Measurements from ENCODE around the gene SNX8.

Gene SNX8

GRCh38 chr7:2289621-2290020 is 24.6 kb downstream of the SNX8 start:
- H3K27ac ChIP-seq (ENCODE audit: low read depth, low read length) = no peak overlapping the region
- no peaks in the 10 kb centered on the region for H3K79me1 ChIP-seq (ENCODE audit: low read length)
- no peak overlapping the region for H3K4ac ChIP-seq (ENCODE audit: low read depth, low read length)
- H3K79me2 ChIP-seq (ENCODE audit: control insufficient read depth, insufficient read depth, low read length, poor library complexity) = no peaks in the 10 kb centered on the region
- H2AFZ ChIP-seq (ENCODE audit: insufficient read depth, low read length, poor library complexity) = no peak overlapping the region
- no peak overlapping the region for H4K91ac ChIP-seq (ENCODE audit: low read depth, low read length)
- peaks cover 4% of the 10 kb centered on the region for H3K9me3 ChIP-seq (ENCODE audit: insufficient read depth, low read depth, low read length)
- H3K36me3 ChIP-seq (ENCODE audit: control insufficient read depth in 1 of 2, insufficient read depth in 2 of 2, low read length in 2 of 2) = peaks cover 3 to 8% of the 10 kb centered on the region in 2 experiments
- no peak overlapping the region for H2BK120ac ChIP-seq (ENCODE audit: insufficient read depth, low read length, poor library complexity)
- no peak overlapping the region for H4K8ac ChIP-seq (ENCODE audit: low read depth, low read length)
- H3K4me1 ChIP-seq (ENCODE audit: control insufficient read depth in 1 of 2, insufficient read depth in 2 of 2, low read length in 2 of 2) = no peaks in the 10 kb centered on the region
- H3K27me3 ChIP-seq (ENCODE audit: insufficient read depth, low read length) = no peaks in the 10 kb centered on the region
- H3K18ac ChIP-seq (ENCODE audit: low read length) = no peak overlapping the region
- no peak overlapping the region for H3K4me2 ChIP-seq (ENCODE audit: low read length)
- no peak overlapping the region for H4K12ac ChIP-seq (ENCODE audit: low read depth, low read length)
- H2BK12ac ChIP-seq (ENCODE audit: low read length) = no peak overlapping the region
- no peak overlapping the region for H2BK5ac ChIP-seq (ENCODE audit: low read depth, low read length, poor library complexity)
- DNase-seq = no peak
- no CpG with 5 or more reads among the region's 13 CpGs for WGBS (ENCODE audit: extremely low coverage, insufficient coverage, insufficient read length)
- no peak overlapping the region for H3K23ac ChIP-seq (ENCODE audit: low read length)
- no peak overlapping the region for H2AK5ac ChIP-seq (ENCODE audit: low read length)
- no peak overlapping the region for H3K9ac ChIP-seq (ENCODE audit: low read length)
- no peak overlapping the region for H3K14ac ChIP-seq (ENCODE audit: low read length)
- H3K4me3 ChIP-seq (ENCODE audit: low read depth, low read length) = no peak overlapping the region

- Histone ChIP-seq H2BK12ac (ENCODE audit: low read length) (no peak overlapping the region), H3K4me1 (ENCODE audit: control insufficient read depth in 1 of 2, insufficient read depth in 2 of 2, low read length in 2 of 2) (no peaks in the 10 kb centered on the region), H3K14ac (ENCODE audit: low read length) (no peak overlapping the region), H4K91ac (ENCODE audit: low read depth, low read length) (no peak overlapping the region), H2AFZ (ENCODE audit: insufficient read depth, low read length, poor library complexity) (no peak overlapping the region), H2BK5ac (ENCODE audit: low read depth, low read length, poor library complexity) (no peak overlapping the region), H3K79me2 (ENCODE audit: control insufficient read depth, insufficient read depth, low read length, poor library complexity) (no peaks in the 10 kb centered on the region), H2AK5ac (ENCODE audit: low read length) (no peak overlapping the region), H3K36me3 (ENCODE audit: control insufficient read depth in 1 of 2, insufficient read depth in 2 of 2, low read length in 2 of 2) (peaks cover 3 to 8% of the 10 kb centered on the region in 2 experiments), H4K8ac (ENCODE audit: low read depth, low read length) (no peak overlapping the region), H2BK120ac (ENCODE audit: insufficient read depth, low read length, poor library complexity) (no peak overlapping the region), H3K4ac (ENCODE audit: low read depth, low read length) (no peak overlapping the region), H3K4me3 (ENCODE audit: low read depth, low read length) (no peak overlapping the region), H3K18ac (ENCODE audit: low read length) (no peak overlapping the region), H3K23ac (ENCODE audit: low read length) (no peak overlapping the region), H3K9me3 (ENCODE audit: insufficient read depth, low read depth, low read length) (peaks cover 4% of the 10 kb centered on the region), H3K4me2 (ENCODE audit: low read length) (no peak overlapping the region), H3K27ac (ENCODE audit: low read depth, low read length) (no peak overlapping the region), H3K27me3 (ENCODE audit: insufficient read depth, low read length) (no peaks in the 10 kb centered on the region), H3K9ac (ENCODE audit: low read length) (no peak overlapping the region), H4K12ac (ENCODE audit: low read depth, low read length) (no peak overlapping the region), H3K79me1 (ENCODE audit: low read length) (no peaks in the 10 kb centered on the region)
- DNase-seq = no peak
- no CpG with 5 or more reads among the region's 20 CpGs for WGBS (ENCODE audit: extremely low coverage, insufficient coverage, insufficient read length)
These were observed 25.1 kb downstream of the SNX8 start for GRCh38 chr7:2289111-2289586.

- no CpG with 5 or more reads among the region's 8 CpGs for WGBS (ENCODE audit: extremely low coverage, insufficient coverage, insufficient read length)
- no peaks in the 10 kb centered on the region for H3K79me1 ChIP-seq (ENCODE audit: low read length)
- DNase-seq = no peak
- H3K23ac ChIP-seq (ENCODE audit: low read length) = no peak overlapping the region
- H3K36me3 ChIP-seq (ENCODE audit: control insufficient read depth in 1 of 2, insufficient read depth in 2 of 2, low read length in 2 of 2) = peaks cover 3 to 8% of the 10 kb centered on the region in 2 experiments
- no peaks in the 10 kb centered on the region for H3K79me2 ChIP-seq (ENCODE audit: control insufficient read depth, insufficient read depth, low read length, poor library complexity)
- no peak overlapping the region for H2BK12ac ChIP-seq (ENCODE audit: low read length)
- no peak overlapping the region for H3K4ac ChIP-seq (ENCODE audit: low read depth, low read length)
- H3K4me1 ChIP-seq (ENCODE audit: control insufficient read depth in 1 of 2, insufficient read depth in 2 of 2, low read length in 2 of 2) = no peaks in the 10 kb centered on the region
- no peak overlapping the region for H4K12ac ChIP-seq (ENCODE audit: low read depth, low read length)
- no peak overlapping the region for H3K18ac ChIP-seq (ENCODE audit: low read length)
- no peak overlapping the region for H4K91ac ChIP-seq (ENCODE audit: low read depth, low read length)
- no peak overlapping the region for H4K8ac ChIP-seq (ENCODE audit: low read depth, low read length)
- no peak overlapping the region for H2BK120ac ChIP-seq (ENCODE audit: insufficient read depth, low read length, poor library complexity)
- no peak overlapping the region for H3K4me3 ChIP-seq (ENCODE audit: low read depth, low read length)
- H3K9me3 ChIP-seq (ENCODE audit: insufficient read depth, low read depth, low read length) = peaks cover 4% of the 10 kb centered on the region
- H3K27ac ChIP-seq (ENCODE audit: low read depth, low read length) = no peak overlapping the region
- no peak overlapping the region for H2AFZ ChIP-seq (ENCODE audit: insufficient read depth, low read length, poor library complexity)
- H3K4me2 ChIP-seq (ENCODE audit: low read length) = no peak overlapping the region
- no peaks in the 10 kb centered on the region for H3K27me3 ChIP-seq (ENCODE audit: insufficient read depth, low read length)
- no peak overlapping the region for H3K9ac ChIP-seq (ENCODE audit: low read length)
- no peak overlapping the region for H2BK5ac ChIP-seq (ENCODE audit: low read depth, low read length, poor library complexity)
- no peak overlapping the region for H2AK5ac ChIP-seq (ENCODE audit: low read length)
- H3K14ac ChIP-seq (ENCODE audit: low read length) = no peak overlapping the region
These were observed 25.7 kb downstream of the SNX8 start for GRCh38 chr7:2288503-2288902.

- H3K36me3 ChIP-seq (ENCODE audit: control insufficient read depth in 1 of 2, insufficient read depth in 2 of 2, low read length in 2 of 2) = peaks cover 3 to 8% of the 10 kb centered on the region in 2 experiments
- H4K12ac ChIP-seq (ENCODE audit: low read depth, low read length) = no peak overlapping the region
- no peak overlapping the region for H3K4me2 ChIP-seq (ENCODE audit: low read length)
- no peak overlapping the region for H3K4ac ChIP-seq (ENCODE audit: low read depth, low read length)
- peaks cover 4% of the 10 kb centered on the region for H3K9me3 ChIP-seq (ENCODE audit: insufficient read depth, low read depth, low read length)
- no peak overlapping the region for H3K9ac ChIP-seq (ENCODE audit: low read length)
- no peak overlapping the region for H2BK12ac ChIP-seq (ENCODE audit: low read length)
- H2AK5ac ChIP-seq (ENCODE audit: low read length) = no peak overlapping the region
- H3K14ac ChIP-seq (ENCODE audit: low read length) = no peak overlapping the region
- H2BK5ac ChIP-seq (ENCODE audit: low read depth, low read length, poor library complexity) = no peak overlapping the region
- no peak overlapping the region for H3K23ac ChIP-seq (ENCODE audit: low read length)
- no peak overlapping the region for H3K4me3 ChIP-seq (ENCODE audit: low read depth, low read length)
- no peaks in the 10 kb centered on the region for H3K27me3 ChIP-seq (ENCODE audit: insufficient read depth, low read length)
- H3K79me2 ChIP-seq (ENCODE audit: control insufficient read depth, insufficient read depth, low read length, poor library complexity) = no peaks in the 10 kb centered on the region
- no peaks in the 10 kb centered on the region for H3K79me1 ChIP-seq (ENCODE audit: low read length)
- no peak overlapping the region for H3K18ac ChIP-seq (ENCODE audit: low read length)
- H4K8ac ChIP-seq (ENCODE audit: low read depth, low read length) = no peak overlapping the region
- WGBS (ENCODE audit: extremely low coverage, insufficient coverage, insufficient read length) = no CpG with 5 or more reads among the region's 8 CpGs
- H3K4me1 ChIP-seq (ENCODE audit: control insufficient read depth in 1 of 2, insufficient read depth in 2 of 2, low read length in 2 of 2) = no peaks in the 10 kb centered on the region
- H2AFZ ChIP-seq (ENCODE audit: insufficient read depth, low read length, poor library complexity) = no peak overlapping the region
- DNase-seq = no peak
- no peak overlapping the region for H2BK120ac ChIP-seq (ENCODE audit: insufficient read depth, low read length, poor library complexity)
- H3K27ac ChIP-seq (ENCODE audit: low read depth, low read length) = no peak overlapping the region
- no peak overlapping the region for H4K91ac ChIP-seq (ENCODE audit: low read depth, low read length)
These were observed 26.5 kb downstream of the SNX8 start for GRCh38 chr7:2287745-2288144.

Data from trophoblast cell (in vitro differentiated cells and primary cell).